ENCODE results near the gene PCK1.
A peak's percentile ranks its signal among the peaks of the same experiment; 100 is the strongest.
"Not testable (repeated sequence)": the region's sequence is repeated elsewhere in the genome, so short reads cannot be mapped to it uniquely, and the experiment has no call there.

The PCK1 gene

DNA sequence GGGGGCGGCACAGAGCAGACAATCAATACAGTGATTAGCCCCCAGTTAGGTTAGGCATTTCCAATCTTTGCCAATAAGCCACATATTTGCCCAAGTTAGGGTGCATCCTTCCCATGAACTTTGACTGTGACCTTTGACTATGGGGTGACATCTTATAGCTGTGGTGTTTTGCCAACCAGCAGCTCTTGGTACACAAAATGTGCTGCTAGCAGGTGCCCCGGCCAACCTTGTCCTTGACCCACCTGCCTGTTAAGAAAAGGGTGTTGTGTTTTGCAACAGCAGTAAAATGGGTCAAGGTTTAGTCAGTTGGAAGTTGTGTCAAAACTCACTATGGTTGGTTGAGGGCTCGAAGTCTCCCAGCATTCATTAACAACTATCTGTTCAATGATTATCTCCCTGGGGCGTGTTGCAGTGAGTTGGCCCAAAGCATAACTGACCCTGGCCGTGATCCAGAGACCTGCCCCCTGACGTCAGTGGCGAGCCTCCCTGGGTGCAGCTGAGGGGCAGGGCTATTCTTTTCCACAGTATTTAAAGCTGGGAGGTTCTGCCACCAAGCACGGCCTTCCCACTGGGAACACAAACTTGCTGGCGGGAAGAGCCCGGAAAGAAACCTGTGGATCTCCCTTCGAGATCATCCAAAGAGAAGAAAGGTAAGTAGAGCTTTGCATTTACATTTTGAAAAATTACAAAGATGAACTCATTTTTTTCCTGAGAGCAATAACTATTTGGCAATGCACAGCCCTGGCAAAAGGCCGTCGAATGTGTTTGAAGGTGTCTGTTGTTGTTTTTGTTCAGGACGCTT lies at the start of gene PCK1:
Gene PCK1, plus strand, starts transcription at position 557 of the 802 bp plus-strand sequence. CDS start 302 bp downstream, outside the sequence.
- DNase-seq = no peak

DNA sequence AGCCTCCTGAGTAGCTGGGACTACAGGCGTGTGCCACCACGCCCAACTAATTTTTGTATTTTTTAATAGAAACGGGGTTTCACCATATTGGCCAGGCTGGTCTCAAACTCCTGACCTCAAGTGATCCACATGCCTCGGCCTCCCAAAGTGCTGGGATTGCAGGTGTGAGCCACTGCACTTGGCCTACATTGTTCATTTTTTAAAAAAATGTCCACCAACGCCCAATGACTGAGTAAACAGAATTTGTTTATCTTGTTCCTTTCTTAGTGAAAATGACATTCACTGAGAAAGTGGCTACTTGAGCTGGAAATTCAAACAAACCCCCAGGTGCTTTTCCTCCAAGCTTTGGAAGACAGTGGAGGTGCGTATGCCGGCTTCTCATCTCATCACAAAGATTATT lies 49.2 kb upstream of the PCK1 start:
- DNase-seq = not testable (repeated sequence)

DNA sequence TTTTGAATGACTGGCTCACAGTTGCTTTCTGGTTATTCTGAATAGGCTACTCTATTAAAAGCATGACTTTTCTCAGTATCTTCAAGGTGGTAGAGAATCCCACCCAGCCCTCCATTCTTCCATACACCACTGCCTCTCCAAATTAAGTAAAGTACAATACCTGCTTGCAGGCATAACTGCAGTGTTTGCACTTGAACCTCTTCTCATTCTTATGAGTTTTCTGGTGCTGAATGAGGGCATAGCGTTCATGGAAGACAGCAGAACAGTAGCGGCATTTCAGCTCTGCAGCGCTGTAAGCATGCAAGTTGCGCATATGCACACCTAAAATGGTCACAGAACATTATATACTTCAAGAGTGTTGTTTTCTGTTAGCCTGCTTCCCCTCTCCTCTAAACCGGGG lies 48.5 kb upstream of the PCK1 start:
- no peak for DNase-seq

DNA sequence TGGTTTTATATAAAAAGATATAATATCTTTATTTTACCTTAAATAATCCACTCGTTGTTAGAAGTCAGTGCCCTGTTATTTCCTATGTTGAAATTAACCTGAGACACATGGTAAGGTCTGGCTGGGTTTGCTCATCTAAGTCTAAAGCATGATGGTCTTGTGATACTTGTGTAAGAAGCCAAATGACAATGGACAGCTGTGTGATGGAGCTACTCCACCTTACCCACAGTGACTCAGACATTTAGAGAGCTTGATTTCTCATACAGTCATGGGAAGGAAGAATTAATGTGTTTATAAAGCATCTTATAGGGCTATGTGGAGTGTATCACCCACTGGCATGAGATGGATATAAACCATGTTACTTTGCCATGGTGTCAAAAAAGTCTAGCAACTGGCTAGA lies 47.7 kb upstream of the PCK1 start:
- DNase-seq = no peak

DNA sequence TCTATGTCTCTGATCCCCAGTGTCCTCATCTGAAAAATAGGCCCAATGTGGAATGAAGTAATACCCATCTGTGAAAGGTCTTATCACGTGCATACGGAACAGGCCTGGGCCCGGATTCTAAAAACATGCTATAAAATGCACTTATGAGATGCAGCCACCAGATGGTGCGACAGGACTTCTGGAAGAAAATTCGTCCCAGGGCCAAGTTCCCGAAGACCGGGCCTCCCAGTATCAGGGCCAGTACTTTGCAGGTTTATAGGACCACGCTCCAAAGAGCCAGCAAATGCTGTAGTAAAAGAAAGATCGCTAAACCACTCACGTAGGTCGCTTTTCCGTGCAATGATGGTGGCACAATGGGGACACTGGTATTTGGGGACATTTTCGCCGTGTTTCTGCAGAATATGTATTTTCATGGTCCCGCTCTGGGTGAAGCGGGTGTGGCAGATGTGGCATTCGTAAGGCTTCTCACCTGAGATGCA lies 46.6 kb upstream of the PCK1 start:
- DNase-seq = peak; percentile 4

DNA sequence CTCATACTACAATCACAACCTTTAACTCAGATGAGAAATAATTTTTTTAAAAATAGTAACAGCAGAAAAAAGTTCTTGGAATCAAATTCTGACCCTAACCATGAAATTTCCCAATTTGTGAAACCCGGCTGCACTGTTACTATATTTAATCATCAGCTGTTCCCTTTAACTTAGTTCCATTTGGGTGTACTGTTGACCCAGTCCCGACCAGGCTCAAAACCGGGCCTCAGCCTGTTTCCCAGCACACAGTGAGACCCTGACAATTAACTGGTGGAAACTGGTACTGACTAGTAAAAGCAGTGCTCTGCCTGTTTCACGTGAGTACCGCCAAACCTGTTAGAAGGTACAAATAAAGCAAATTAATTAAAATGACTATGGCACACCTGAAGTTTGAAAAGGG lies 43.0 kb upstream of the PCK1 start:
- no peak for DNase-seq

DNA sequence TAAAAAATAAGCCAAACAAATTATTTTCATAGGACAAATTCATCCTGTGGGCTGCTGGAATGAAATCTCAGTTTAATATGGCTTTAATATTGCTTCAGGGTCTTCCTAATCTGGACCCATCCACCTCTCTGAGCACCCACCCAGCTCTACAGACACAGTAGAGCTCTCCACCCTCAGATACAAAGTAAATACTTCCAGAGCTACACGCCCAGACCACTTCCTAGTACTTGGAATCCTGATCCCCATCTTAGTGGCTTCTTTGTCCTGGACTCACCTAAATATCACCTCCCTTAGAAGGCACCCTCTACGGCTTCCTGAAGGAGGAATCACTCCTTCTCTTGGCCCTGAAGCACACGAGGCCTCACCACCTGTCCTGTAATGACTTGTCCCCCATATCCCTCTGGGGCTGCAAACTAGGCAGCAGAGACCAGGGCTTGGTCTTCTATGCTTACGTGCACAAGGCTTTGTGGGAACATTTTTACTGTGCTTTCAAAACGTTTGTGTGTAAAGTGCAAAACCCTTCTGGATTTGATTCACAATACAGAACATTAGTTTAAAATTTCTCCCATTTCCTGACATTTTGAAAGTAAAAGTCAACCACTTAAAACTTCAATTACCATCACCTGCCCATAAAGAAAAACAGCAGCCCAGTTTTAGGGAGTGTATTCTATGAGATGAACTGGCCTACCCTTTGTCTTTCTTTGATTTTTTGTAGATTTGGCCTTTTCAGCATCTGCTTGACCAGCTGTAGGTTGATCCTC lies 38.4 kb upstream of the PCK1 start:
- DNase-seq = no peak

DNA sequence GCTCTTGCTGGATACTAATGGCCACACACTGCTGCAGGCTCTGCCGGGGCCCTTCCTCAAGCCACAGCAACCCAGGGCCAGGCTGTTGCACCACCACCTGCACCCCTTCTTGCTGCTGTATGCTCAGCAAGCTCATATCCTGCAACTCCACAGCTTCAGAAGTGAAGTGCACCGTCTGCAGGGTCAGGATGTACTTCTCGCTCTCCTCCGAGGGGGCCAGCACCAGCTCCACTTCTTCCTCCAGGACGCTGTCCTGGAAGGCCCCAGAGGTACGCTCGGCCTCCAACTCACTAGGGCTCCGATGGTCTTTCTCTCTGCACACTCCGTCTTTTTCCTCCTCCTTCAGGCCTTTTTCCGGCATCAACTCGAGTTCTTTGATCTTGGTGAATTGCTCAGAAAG lies 37.1 kb upstream of the PCK1 start:
- DNase-seq = no peak

DNA sequence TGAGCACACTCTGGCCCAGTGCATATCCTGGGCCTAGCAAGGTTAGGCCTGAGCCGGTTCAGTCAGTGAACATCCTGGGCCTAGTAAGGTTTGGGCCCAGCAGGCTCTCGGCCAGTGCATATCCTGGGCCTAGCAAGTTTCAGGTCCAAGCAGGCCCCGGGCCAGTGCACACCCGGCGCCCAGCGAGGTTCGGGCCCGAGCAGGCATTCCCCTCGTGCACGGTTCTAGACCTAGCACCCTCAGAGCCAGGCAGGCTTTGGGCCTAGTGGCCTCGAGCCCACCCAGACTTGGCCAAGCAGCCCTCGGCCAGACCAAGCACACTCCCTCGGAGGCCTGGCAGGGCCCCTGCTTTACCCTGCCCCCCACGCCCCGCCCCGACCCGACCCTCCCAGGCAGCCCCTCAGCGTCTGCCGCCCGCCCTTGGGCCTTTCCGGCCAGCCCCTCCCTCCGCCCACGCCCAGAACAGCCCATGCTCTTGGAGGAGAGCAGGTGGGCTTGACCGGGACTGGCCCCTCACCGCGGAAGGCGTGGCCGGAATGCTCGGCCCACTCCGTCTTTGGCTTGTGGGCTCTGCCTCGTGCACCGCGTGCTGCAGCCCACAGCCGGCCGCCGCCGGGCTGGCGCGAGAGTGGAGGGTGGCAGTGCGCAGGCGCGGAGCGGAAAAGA lies 36.3 kb upstream of the PCK1 start, which contains the start of gene CTCFL:
Gene CTCFL, minus strand, starts transcription at position 630 of the 666 bp plus-strand sequence. CDS start 935 bp downstream, outside the sequence.
- DNase-seq = no peak

DNA sequence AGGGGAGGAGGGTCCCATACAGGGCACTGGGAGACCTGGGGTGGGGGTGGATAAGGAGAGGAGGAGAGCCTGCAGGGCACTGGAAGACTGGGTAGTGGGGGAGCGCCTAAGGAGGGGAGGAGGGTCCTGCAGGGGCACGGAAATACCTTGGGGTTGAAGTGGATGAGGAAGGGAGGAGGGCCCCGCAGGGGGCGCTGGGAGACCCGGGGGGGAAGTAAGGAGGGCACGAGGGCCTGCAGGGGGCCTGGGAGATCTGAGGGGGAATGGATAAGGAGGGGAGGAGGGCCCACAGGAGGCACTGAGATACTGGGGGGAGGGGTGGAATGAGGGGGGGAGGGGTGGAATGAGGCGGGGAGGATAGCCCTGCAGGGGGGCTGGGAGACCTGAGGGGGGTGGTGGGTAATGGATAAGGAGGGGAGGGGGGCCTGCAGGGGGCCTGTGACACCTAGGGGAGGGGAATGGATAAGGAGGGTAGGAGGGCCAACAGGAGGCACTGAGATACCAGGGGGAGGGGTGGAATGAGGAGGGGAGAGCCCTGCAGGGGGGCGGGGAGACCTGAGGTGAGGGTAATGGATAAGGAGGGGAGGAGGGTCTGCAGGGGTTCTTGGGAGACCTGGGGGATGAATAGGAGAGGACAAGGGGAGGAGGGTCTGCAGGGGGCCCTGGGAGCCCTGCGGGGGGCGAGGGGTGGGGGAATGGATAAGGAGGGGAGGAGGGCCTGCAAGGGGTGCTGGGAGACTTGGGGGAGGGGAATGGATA lies 35.4 kb upstream of the PCK1 start:
- DNase-seq = no peak

DNA sequence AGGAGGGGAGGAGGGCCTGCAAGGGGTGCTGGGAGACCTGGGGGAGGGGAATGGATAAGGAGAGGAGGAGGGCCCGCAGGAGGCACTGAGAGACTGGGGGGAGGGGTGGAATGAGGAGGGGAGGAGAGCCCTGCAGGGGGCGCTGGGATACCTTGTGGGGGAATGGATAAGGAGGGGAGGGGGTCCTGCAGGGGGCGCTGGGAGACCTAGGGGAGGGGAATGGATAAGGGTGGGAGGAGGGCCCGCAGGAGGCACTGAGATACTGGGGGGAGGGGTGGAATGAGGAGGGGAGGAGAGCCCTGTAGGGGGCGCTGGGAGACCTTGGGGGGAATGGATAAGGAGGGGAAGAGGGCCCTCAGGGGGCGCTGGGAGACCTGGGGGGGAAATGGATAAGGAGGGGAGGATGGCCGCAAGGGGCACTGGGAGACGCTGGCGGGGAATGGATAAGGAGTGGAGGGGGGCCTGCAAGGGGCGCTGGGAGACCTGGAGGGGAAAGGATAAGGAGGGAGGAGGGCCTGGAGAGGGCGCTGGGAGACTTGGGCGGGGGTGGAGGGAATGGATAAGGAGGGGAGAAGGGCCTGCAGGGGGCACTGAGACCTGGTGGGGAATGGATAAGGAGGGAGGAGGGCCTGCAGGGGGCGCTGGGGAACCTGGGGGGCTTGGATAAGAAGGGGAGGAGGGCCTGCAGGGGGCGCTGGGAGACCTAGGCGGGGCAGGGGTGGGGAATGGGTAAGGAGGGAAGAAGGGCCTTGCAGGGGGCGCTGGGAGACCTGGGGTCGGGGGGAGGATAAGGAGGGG lies 34.6 kb upstream of the PCK1 start:
- no peak for DNase-seq

DNA sequence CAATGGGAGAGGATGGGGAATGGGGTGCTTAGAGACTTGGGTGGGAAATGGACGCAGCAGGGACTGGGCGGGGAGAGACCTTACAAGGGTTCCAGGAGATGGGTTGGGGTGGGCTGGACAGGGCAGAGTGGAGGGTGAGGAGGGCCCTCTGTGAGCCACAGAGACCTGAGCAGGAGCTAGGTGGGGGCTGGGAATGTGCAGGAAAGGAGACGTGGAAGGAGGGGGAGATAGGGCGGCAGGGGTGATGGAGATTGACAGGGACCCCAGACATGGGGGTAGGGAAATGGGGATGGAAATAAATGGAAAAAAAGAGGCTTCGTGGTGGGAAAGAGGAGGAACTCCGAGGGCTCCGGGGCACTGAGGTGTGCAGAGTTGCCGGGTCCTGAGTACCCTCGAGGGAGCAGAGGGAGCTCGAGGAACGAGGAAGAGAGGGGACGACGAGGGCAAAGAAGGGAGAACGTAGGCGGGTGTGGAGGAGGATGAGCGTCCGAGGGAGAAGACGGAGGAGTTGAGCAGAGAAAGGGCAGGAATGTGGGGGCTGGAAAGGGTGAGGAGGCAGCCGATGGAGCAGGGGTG lies 33.9 kb upstream of the PCK1 start:
- no peak for DNase-seq

DNA sequence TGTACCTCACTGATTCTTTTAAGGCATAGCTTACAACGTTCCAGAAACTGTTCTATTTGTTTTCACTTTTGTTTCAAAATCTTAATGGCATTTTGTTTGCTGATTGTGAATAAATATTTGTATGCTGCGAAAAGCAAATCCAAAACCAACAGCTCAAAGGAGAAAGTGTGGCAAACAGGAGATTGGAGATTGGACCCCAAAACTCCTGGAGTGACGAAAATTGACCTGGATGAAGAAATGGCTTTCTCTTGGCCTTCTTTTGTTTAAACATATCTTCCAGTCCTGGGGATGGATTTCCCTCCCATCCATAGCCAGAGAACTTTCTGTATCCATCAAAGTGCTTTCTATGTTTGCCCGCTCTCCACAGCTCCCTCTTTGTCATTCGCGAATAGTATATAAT lies 33.2 kb upstream of the PCK1 start:
- DNase-seq = no peak

DNA sequence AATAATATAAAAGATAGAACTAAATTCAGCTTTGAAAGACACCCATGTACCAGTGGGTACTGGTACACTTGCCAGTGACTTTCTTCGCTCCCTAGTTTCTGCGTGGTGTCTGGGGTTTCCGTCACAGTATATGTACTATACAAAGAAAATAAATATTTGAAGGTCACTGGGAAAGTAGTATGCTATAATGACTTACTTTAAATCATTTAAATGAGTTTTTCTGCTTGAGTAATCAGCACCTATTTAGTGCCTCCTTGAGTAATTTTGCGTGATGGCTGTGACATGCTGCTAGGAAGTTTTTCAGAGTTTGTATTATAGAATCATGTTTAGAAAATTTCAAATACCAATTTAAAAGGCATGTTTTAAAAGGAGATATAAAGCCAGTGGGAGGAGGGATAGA lies 32.8 kb upstream of the PCK1 start:
- DNase-seq = no peak

DNA sequence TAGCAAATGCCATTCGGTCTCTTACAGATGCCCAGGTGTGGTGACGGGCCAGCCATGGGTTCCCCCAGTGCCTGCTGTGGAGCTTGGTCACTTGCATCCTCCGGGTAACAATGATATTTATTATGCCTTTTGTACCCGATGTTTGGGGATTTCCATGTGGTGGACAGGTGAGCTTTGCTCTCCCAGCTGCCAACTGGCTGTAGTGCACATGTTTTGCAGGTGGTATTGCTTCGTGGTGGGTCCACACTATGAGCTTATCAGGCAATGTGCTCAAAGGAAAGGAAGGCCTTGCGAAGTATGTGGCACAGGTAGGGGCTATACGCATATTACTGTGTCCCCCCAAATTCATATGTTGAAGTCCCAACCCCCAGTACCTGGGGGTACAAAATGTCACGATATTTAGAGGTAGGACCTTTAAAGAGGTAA lies 31.7 kb upstream of the PCK1 start:
- DNase-seq = no peak

DNA sequence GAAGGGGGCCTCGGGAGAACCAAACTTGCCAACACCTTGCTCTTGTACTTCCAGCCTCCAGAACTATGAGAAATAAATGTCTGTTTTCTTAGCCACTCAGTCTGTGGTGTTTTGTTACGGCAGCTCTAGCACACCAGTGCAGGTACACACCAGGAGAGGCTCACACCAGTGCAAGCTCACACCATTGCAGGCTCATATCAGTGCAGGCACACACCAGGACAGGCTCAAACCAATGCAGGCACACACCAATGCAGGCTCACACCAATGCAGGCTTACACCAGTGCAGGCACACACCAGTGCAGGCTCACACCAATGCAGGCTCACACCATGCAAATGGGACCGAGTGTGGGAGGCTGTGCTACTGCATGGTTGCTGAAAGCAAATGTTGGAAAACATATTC lies 31.1 kb upstream of the PCK1 start:
- no peak for DNase-seq

DNA sequence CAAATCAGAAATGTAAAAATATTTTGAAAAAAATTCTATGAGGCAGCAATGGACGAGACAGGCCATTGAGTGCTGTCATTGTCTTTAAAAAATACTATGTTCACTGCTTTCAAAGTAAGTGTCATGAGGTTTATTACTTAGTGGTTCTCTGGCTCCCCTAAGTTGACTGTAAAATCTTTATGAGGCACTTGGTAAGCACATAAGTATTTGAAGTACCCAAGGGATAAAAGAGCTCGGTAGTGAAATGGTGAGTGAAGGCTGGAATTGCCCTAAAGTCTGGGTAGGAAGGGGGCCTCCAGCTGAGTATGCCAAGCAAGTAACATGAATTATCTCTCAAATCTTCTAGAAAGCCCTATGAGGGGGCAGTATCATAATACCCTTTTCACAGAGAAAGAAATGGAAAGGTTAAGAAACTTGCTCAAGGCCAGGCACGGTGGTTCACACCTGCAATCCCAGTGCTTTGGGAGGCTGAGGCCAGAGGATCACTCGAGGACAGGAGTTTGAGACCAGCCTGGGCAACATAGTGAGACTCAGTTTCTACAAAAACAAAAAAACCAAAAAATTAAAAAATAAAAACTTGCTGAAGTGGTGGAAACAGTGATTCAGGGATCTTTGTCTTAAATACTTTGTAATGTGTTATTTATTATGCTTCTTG lies 30.5 kb upstream of the PCK1 start:
- no peak for DNase-seq

DNA sequence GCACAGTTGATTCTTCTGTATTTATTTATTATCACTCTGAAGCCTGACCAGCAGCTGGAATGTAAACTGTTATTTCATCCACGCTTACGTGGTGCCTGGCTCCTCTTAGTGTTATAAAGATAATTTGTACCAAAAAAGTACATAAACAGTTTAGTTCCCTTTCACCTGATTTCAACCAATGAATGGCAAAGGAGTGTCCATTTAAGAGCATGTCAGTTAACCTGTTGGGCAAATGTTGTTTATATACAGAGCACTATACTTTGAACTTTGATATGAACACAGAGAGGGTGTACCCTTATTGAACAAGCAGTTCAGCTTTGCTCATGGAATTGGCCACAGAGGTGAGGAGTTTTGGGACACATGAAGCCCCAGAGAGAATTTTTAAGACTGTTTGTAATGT lies 28.8 kb upstream of the PCK1 start:
- no peak for DNase-seq

DNA sequence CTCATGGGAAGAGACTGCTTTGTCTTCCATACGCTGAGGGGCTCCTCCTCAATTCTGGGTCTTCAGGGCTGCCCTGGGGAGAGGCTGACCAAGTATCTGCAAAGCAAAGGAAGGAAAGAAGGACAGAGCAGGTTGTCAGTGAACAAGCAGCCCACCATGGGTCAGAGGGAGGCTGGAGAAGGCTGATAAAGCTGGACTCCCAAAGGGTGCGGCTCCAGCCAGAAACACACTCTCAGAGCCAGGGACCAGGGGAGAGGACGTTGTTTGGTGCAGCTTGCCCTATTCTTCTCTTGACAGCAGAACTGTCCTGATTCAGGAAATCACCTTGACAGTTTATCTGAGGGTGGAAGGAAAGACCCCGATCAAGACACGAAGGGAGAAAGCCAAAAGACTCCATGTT lies 25.6 kb upstream of the PCK1 start:
- DNase-seq = no peak

DNA sequence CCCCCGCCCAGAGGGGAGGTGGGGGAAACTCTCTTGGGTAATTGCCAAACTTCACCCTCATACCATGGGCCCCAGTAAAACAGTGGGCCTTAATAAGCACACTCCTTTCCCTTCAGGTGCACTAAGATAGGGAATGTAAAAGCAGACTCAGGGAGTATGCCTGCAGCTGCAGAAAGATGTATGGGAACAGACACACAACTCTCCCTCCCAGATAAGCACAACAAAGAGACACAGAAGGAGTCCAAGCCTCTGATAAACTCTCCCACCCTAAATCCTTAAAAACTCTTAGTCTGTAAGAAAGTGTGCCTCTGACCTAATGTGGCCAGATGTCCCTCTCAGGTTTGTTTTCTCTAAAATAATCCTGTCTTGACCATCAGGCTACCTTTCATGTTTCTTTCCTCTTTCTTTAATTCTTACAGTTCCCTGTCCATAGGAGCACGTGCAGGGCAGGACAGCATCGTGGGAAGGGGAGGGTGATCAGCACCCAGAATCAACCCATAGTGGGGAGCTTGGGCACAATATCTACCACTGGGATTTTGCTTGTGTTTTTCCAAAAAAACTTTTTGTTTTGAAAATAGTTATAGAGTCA lies 24.7 kb upstream of the PCK1 start:
- DNase-seq = no peak

Data from stimulated activated CD4-positive, alpha-beta T cell treated with anti-CD3 and anti-CD28 coated beads, Interleukin-12 subunit alpha, Interleukin-12 subunit beta, amount 100 ng/mL, for 4 hours (primary cell).